RWPE1 (cell line): ENCODE data around the gene DOK6.

Experiments
- CTCF ChIA-PET: fragments of 350-600 bp; sonication (Branson Sonifier 250); formaldehyde crosslinking; extraction: SDS; loops from one replicate; lab custom pipeline; 2021; lab: Yijun Ruan, JAX
- POLR2A ChIA-PET: fragments of 400-600 bp; formaldehyde crosslinking; extraction: SDS; loops from one replicate; lab custom pipeline; 2020; ENCODE audit warnings: antibody characterized with exemption; ENCODE audit not compliant: low non-redundant PET; lab: Yijun Ruan, JAX
- DNase-seq: peaks from one replicate; pipeline ENCODE4 v3.0.0; 2012; ENCODE audit warnings: low spot score
- H3K27ac ChIP-seq: fragments of 450-650 bp; 2 replicates; pipeline ENCODE4 v1.5.1; 2017
- CTCF ChIP-seq: fragments of 450-650 bp; conservative IDR thresholded peaks from 2 replicates; pipeline ENCODE4 v1.5.1; 2017; ENCODE audit warnings: low read depth, mild to moderate bottlenecking

The DOK6 gene

GRCh38 chr18:69882965-69883668 lies 482.4 kb downstream of the DOK6 start:
- ChIA-PET POLR2A (no interaction called here), CTCF (no interaction called here)
- TF ChIP-seq CTCF, result no peak
- no peak overlapping the region for H3K27ac ChIP-seq
- no peak for DNase-seq

- TF ChIP-seq CTCF, result no peak
- no peak overlapping the region for H3K27ac ChIP-seq
- CTCF ChIA-PET, result no interaction called here
- POLR2A ChIA-PET, result no interaction called here
- DNase-seq, result no peak
Measured at GRCh38 chr18:69883781-69884180, 483.1 kb downstream of the DOK6 start.

GRCh38 chr18:69885355-69885754 lies 484.7 kb downstream of the DOK6 start:
- POLR2A ChIA-PET, result no interaction called here
- CTCF ChIA-PET, result no interaction called here
- no peak for DNase-seq
- no peak overlapping the region for H3K27ac ChIP-seq
- TF ChIP-seq CTCF, result no peak

- ChIA-PET CTCF (no interaction called here), POLR2A (no interaction called here)
- no peak for TF ChIP-seq CTCF
- no peak for DNase-seq
- H3K27ac ChIP-seq, result no peak overlapping the region
Measured at GRCh38 chr18:69885841-69886531, 485.3 kb downstream of the DOK6 start.

- no peak for DNase-seq
- no peak overlapping the region for H3K27ac ChIP-seq
- no peak for TF ChIP-seq CTCF
- POLR2A ChIA-PET, result no interaction called here
- CTCF ChIA-PET, result interaction anchor here (0.6 kb wide), 1 partner anchor 217 kb away, joined by 3 read pairs; no protein-coding TSS in a partner anchor
Measured at GRCh38 chr18:69887256-69887655, 486.6 kb downstream of the DOK6 start.

GRCh38 chr18:69889009-69889408 lies 488.3 kb downstream of the DOK6 start:
- ChIA-PET POLR2A (no interaction called here), CTCF (no interaction called here)
- TF ChIP-seq CTCF, result no peak
- no peak for DNase-seq
- no peak overlapping the region for H3K27ac ChIP-seq
